ENCODE results near the gene SGMS1. TPM values are rescaled to one million over a fixed set of nuclear protein-coding genes. Genes with fewer than 3 reads are reported as not detected.

Gene SGMS1
- total and polyA plus RNA-seq, 2 donors (not counting 1 experiment from before 2014, with no cell fraction given) = 10.0 to 43.5 TPM

DNA sequence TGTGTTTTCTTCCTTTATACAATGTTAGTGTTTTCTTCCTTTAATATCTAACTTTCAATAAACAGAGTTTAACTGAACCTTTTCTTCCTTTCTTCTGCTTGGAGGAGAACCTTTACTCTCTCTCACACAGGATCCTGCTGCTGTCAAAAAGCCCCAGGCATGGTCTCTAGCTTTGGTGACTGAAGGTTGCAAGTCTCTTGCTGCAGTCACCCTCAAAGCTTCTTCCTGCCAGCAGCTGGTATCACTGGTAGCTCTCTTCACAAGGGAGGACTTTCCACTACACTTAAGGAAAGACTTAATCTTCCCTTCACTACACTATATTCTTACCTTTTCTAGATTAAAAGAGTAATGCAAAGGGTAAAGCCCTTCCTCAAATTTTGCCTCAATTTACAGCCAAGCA lies 153.4 kb downstream of the SGMS1 start:
- ATAC-seq (ENCODE audit: low read depth) (no peak), DNase-seq (no peak)
- Histone ChIP-seq H3K4me2 (replicated peaks; ENCODE audit: low read depth, low read length, poor library complexity, severe bottlenecking) (peak overlapping the region; percentile 12), H3K4me1 (ENCODE audit: control insufficient read depth in 2 of 2, insufficient read depth in 2 of 2, low read length in 2 of 2) (peaks cover 21% of the 10 kb centered on the region in 2 donors), H3K27me3 (replicated peaks in 1 of 4; ENCODE audit: control extremely low read depth in 1 of 4, control insufficient read depth in 3 of 4, insufficient read depth in 4 of 4, low read length in 3 of 4) (no peaks in the 10 kb centered on the region), H3K9me3 (ENCODE audit: control extremely low read depth in 1 of 3, control insufficient read depth in 2 of 3, insufficient read depth in 1 of 3, low read length in 2 of 3) (no peaks in the 10 kb centered on the region), H3K9ac (ENCODE audit: low read length) (no peak overlapping the region), H3K27ac (ENCODE audit: low read length in 2 of 2) (no peak overlapping the region), H2AFZ (ENCODE audit: insufficient read depth, low read depth, low read length, poor library complexity, severe bottlenecking) (no peak overlapping the region), H3K36me3 (replicated peaks in 1 of 2; ENCODE audit: control extremely low read depth in 1 of 2, control insufficient read depth in 1 of 2, extremely low read depth in 1 of 2, insufficient read depth in 2 of 2, low read length in 1 of 2) (peaks cover 0 to 3% of the 10 kb centered on the region in 2 experiments), H4K20me1 (ENCODE audit: control insufficient read depth, insufficient read depth, low read length, poor library complexity, severe bottlenecking) (peaks cover 5% of the 10 kb centered on the region), H3K79me2 (ENCODE audit: control insufficient read depth, insufficient read depth, low read length) (no peaks in the 10 kb centered on the region), H3K4me3 (ENCODE audit: control extremely low read depth in 1 of 5, extremely low read depth in 1 of 5, insufficient read depth in 1 of 5, low read depth in 2 of 5, low read length in 4 of 5) (no peak overlapping the region)
- TF ChIP-seq EZH2 (IDR thresholded peaks at IDR 0.05; ENCODE audit: borderline replicate concordance, insufficient read depth, low read depth, low read length, poor library complexity, severe bottlenecking) (no peak), CTCF (IDR thresholded peaks at IDR 0.05) (no peak)
- no peaks in the 10 kb centered on the region for H3K27me3 Mint-ChIP-seq
- POLR2A ChIA-PET = no interaction called here
- no peak overlapping the region for H3K27ac Mint-ChIP-seq
- intact Hi-C loops (cut with micrococcal nuclease) = no loop called here
- H3K4me1 Mint-ChIP-seq = peaks cover 53% of the 10 kb centered on the region
- H3K9me3 Mint-ChIP-seq (ENCODE audit: insufficient read depth) = no peaks in the 10 kb centered on the region
- H3K4me3 Mint-ChIP-seq = no peak overlapping the region
- CTCF ChIA-PET = interaction anchor here (1.4 kb wide), 1 partner anchor 15 kb away, joined by 6 read pairs; no protein-coding TSS in a partner anchor

GRCh38 chr10:50469778-50470193 lies 154.0 kb downstream of the SGMS1 start:
- H3K4me1 ChIP-seq (ENCODE audit: control insufficient read depth in 2 of 2, insufficient read depth in 2 of 2, low read length in 2 of 2) = peaks cover 21% of the 10 kb centered on the region in 2 donors
- peaks cover 5% of the 10 kb centered on the region for H4K20me1 ChIP-seq (ENCODE audit: control insufficient read depth, insufficient read depth, low read length, poor library complexity, severe bottlenecking)
- Mint-ChIP-seq H3K4me3 (no peak overlapping the region), H3K4me1 (peaks cover 53% of the 10 kb centered on the region), H3K27ac (no peak overlapping the region), H3K9me3 (ENCODE audit: insufficient read depth) (no peaks in the 10 kb centered on the region), H3K27me3 (no peaks in the 10 kb centered on the region)
- no peaks in the 10 kb centered on the region for H3K27me3 ChIP-seq (replicated peaks in 1 of 4; ENCODE audit: control extremely low read depth in 1 of 4, control insufficient read depth in 3 of 4, insufficient read depth in 4 of 4, low read length in 3 of 4)
- POLR2A ChIA-PET = no interaction called here
- no peaks in the 10 kb centered on the region for H3K9me3 ChIP-seq (ENCODE audit: control extremely low read depth in 1 of 3, control insufficient read depth in 2 of 3, insufficient read depth in 1 of 3, low read length in 2 of 3)
- H3K4me2 ChIP-seq (replicated peaks; ENCODE audit: low read depth, low read length, poor library complexity, severe bottlenecking) = peak overlapping the region; percentile 12
- ATAC-seq (ENCODE audit: low read depth) (no peak), DNase-seq (no peak)
- no peak for TF ChIP-seq CTCF (IDR thresholded peaks at IDR 0.05)
- TF ChIP-seq EZH2 (IDR thresholded peaks at IDR 0.05; ENCODE audit: borderline replicate concordance, insufficient read depth, low read depth, low read length, poor library complexity, severe bottlenecking) = no peak
- no peak overlapping the region for H3K4me3 ChIP-seq (ENCODE audit: control extremely low read depth in 1 of 5, extremely low read depth in 1 of 5, insufficient read depth in 1 of 5, low read depth in 2 of 5, low read length in 4 of 5)
- no CpG with 5 or more reads among the region's 3 CpGs for WGBS (ENCODE audit: insufficient coverage)
- CTCF ChIA-PET = interaction anchor here (1.4 kb wide), 1 partner anchor 15 kb away, joined by 6 read pairs; no protein-coding TSS in a partner anchor
- intact Hi-C loops (cut with micrococcal nuclease) = no loop called here
- H3K79me2 ChIP-seq (ENCODE audit: control insufficient read depth, insufficient read depth, low read length) = peaks cover 4% of the 10 kb centered on the region
- peaks cover 0 to 3% of the 10 kb centered on the region in 2 experiments for H3K36me3 ChIP-seq (replicated peaks in 1 of 2; ENCODE audit: control extremely low read depth in 1 of 2, control insufficient read depth in 1 of 2, extremely low read depth in 1 of 2, insufficient read depth in 2 of 2, low read length in 1 of 2)
- no peak overlapping the region for H2AFZ ChIP-seq (ENCODE audit: insufficient read depth, low read depth, low read length, poor library complexity, severe bottlenecking)
- no peak overlapping the region for H3K9ac ChIP-seq (ENCODE audit: low read length)
- no peak overlapping the region for H3K27ac ChIP-seq (ENCODE audit: low read length in 2 of 2)
